ENCODE data around the gene KRCC1. TPM values are rescaled to one million over a fixed set of nuclear protein-coding genes. Genes with fewer than 3 reads are reported as not detected.

Gene KRCC1
- 10 to 100 TPM; 12.9 to 22.1 (median 17.9) TPM for total RNA-seq

- H3K27me3 ChIP-seq, result no peaks in the 10 kb centered on the region
- H3K27ac ChIP-seq, result peak within 1 kb of the TSS; percentile 94
- TF ChIP-seq POLR2AphosphoS5 (IDR thresholded peaks at IDR 0.05) (peak; percentile 24 to 93 (median 74)), POLR2A (IDR thresholded peaks at IDR 0.05) (peak; percentile 83 to 96)
- TF ChIP-seq, protein P1, sequence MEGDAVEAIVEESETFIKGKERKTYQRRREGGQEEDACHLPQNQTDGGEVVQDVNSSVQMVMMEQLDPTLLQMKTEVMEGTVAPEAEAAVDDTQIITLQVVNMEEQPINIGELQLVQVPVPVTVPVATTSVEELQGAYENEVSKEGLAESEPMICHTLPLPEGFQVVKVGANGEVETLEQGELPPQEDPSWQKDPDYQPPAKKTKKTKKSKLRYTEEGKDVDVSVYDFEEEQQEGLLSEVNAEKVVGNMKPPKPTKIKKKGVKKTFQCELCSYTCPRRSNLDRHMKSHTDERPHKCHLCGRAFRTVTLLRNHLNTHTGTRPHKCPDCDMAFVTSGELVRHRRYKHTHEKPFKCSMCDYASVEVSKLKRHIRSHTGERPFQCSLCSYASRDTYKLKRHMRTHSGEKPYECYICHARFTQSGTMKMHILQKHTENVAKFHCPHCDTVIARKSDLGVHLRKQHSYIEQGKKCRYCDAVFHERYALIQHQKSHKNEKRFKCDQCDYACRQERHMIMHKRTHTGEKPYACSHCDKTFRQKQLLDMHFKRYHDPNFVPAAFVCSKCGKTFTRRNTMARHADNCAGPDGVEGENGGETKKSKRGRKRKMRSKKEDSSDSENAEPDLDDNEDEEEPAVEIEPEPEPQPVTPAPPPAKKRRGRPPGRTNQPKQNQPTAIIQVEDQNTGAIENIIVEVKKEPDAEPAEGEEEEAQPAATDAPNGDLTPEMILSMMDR (IDR thresholded peaks at IDR 0.05), result no peak
- 0% methylated on average over 55 of the region's 77 CpGs for WGBS
- peaks cover 30% of the 10 kb centered on the region for H3K4me1 ChIP-seq
- H3K36me3 ChIP-seq, result no peaks in the 10 kb centered on the region
- H3K4me3 ChIP-seq, result peak within 1 kb of the TSS; percentile 58
- DNase-seq (ENCODE audit: low spot score in 2 of 2), result peak; percentile 96
- H3K9me3 ChIP-seq, result no peaks in the 10 kb centered on the region
Observed at GRCh38 chr2:88055371-88056128, at the start of gene KRCC1. Gene KRCC1, minus strand, starts transcription at chr2:88055783. Its CDS starts 27,220 bp downstream, at chr2:88028563.

DNA sequence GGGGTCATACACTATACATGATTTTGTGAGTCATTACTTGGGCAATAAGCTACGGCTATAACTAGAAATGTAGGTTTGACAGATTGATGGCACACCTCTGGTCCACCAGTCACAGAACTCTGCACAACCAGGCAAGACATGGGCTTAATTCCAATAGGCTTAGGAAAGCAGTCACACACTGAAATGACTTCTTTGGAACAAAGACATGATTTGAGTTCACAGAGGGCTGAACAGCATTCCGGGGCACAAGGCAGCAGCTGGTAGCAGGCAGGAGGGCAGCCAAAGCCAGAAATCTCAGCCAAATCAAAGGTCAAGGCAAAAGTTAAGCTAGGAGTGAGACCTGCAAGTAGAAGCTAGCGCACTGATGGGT lies 44.9 kb upstream of the KRCC1 start:
- Histone ChIP-seq H3K27ac (no peak overlapping the region), H3K4me1 (peaks cover 9% of the 10 kb centered on the region), H3K36me3 (no peaks in the 10 kb centered on the region), H3K27me3 (no peaks in the 10 kb centered on the region), H3K9me3 (no peaks in the 10 kb centered on the region), H3K4me3 (no peak overlapping the region)
- 57% methylated on average over 3 of the region's 3 CpGs for WGBS
- TF ChIP-seq EP300 (IDR thresholded peaks at IDR 0.05), result no peak
- TF ChIP-seq, protein P1 (IDR thresholded peaks at IDR 0.05), result no peak
- TF ChIP-seq POLR2AphosphoS5 (IDR thresholded peaks at IDR 0.05), result no peak
- TF ChIP-seq POLR2A (IDR thresholded peaks at IDR 0.05), result no peak
- no peak for DNase-seq (ENCODE audit: low spot score in 2 of 2)

DNA sequence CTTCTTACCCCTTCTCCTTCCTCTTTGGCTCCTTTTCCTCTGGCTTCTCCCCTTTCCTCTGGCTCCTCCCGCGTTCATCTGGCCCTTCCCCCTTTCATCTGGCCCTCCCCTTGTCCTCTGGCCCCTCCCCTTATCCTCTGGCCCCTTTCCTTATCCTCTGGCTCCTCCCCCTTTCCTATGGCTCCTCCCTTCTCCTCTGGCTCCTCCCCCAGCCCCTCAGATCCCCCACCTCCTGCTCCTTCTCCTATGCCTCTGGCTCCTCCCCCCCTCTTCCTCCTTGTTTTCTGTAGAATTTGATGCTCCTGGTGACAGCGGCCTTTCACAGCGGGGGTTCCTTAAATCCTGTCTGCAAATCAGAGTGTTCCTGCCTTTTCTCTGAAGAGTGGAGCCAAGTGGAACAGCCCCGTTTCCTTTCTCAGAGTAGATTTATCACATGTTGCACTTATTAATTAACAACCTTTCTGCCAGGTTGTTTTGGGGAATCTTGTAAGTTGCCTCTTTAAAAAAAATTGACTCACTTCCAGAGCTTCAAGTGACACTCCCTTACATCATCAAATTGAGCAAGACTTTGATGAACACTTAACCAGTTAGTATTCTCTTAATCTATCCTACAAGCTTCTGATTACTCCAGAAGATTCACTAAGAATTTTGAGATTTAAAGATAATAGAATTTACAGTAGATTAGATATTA lies 44.4 kb upstream of the KRCC1 start:
- Histone ChIP-seq H3K27me3 (no peaks in the 10 kb centered on the region), H3K27ac (no peak overlapping the region), H3K4me1 (peaks cover 9% of the 10 kb centered on the region), H3K36me3 (no peaks in the 10 kb centered on the region), H3K4me3 (no peak overlapping the region), H3K9me3 (no peaks in the 10 kb centered on the region)
- no peak for TF ChIP-seq EP300 (IDR thresholded peaks at IDR 0.05)
- TF ChIP-seq, protein P1 (IDR thresholded peaks at IDR 0.05), result no peak
- TF ChIP-seq POLR2A (IDR thresholded peaks at IDR 0.05), result no peak
- TF ChIP-seq POLR2AphosphoS5 (IDR thresholded peaks at IDR 0.05), result no peak
- no peak for DNase-seq (ENCODE audit: low spot score in 2 of 2)
- WGBS, result 18% methylated on average over 5 of the region's 5 CpGs

- DNase-seq (ENCODE audit: low spot score in 2 of 2), result no peak
- Histone ChIP-seq H3K4me1 (peaks cover 9% of the 10 kb centered on the region), H3K4me3 (no peak overlapping the region), H3K36me3 (no peaks in the 10 kb centered on the region), H3K9me3 (no peaks in the 10 kb centered on the region), H3K27ac (no peak overlapping the region), H3K27me3 (no peaks in the 10 kb centered on the region)
- no peak for TF ChIP-seq EP300 (IDR thresholded peaks at IDR 0.05)
Observed at GRCh38 chr2:88098558-88098900, 42.9 kb upstream of the KRCC1 start.

DNA sequence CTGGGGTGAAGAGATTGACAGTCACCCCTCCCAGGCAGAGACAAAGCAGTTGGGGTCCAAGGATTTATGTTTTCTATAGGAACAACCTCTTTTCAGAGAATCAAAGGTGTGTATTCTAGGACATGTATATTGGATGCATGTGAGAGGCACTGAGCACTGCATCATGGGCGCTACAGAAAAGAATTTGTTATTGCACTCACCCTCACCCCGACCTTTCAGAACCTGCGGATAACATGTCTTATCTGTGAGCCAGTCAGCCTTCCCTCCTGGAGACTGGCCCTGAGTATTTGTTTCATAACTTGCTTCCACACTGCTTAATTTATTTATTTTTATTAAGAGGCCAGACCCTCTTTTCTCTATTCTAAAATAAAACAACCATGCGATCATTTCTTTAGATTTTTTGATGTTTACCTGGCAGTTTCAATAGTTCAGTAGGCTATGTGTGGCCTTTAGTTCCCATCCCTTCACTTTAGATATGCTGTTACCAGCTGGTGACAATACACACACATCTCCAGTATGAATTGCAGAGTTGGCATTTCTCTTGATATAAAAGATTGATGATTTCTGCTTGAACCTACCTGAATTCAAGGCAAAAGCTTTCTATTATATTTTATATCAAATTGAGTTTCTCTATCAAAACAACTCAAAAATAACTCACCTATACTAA lies 42.4 kb upstream of the KRCC1 start:
- H3K4me3 ChIP-seq, result no peak overlapping the region
- no peak for DNase-seq (ENCODE audit: low spot score in 2 of 2)
- no peaks in the 10 kb centered on the region for H3K36me3 ChIP-seq
- TF ChIP-seq POLR2A (IDR thresholded peaks at IDR 0.05) (no peak), EP300 (IDR thresholded peaks at IDR 0.05) (no peak), POLR2AphosphoS5 (IDR thresholded peaks at IDR 0.05) (no peak)
- TF ChIP-seq, protein P1 (IDR thresholded peaks at IDR 0.05), result no peak
- H3K4me1 ChIP-seq, result peaks cover 9% of the 10 kb centered on the region
- no peaks in the 10 kb centered on the region for H3K27me3 ChIP-seq
- WGBS, result 93% methylated on average over 4 of the region's 4 CpGs
- no peak overlapping the region for H3K27ac ChIP-seq
- H3K9me3 ChIP-seq, result no peaks in the 10 kb centered on the region
